Suppressor macrophage treated with lipopolysaccharide for 4 hours (primary cell): ENCODE data around the gene C17orf50.

Source experiments
- DNase-seq: peaks from one replicate; pipeline ENCODE4 v3.0.0-alpha.2; 2020

Gene C17orf50

GRCh38 chr17:35791681-35792350 lies 31.1 kb downstream of the C17orf50 start:
- no peak for DNase-seq

- DNase-seq: no peak
These were observed 32.6 kb downstream of the C17orf50 start for GRCh38 chr17:35793257-35793656.

GRCh38 chr17:35795007-35795870 lies 34.6 kb downstream of the C17orf50 start, which contains the start of gene MMP28:
Gene MMP28 (minus strand): TSS chr17:35795641. CDS start chr17:35795377, 264 bp downstream.
- DNase-seq: peak; percentile 27

DNA sequence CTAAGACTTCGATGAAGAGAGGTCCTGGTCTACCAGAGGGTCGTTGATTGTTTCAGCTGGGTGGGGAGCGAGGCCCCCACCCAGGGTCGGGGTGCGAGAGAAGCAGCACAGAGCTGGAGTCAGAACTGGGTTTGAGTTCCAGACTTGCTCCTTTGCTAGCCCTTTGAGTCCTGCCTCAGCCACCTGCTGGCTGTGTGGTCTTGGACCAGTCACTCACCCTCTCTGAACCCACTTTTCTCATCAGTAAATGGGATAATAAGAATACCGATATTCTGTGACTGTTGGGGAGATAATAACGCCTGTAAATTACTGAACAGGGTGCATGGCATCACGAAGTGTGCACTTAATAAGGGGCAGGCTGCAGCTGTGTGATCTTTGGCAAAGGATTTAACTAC lies 35.2 kb downstream of the C17orf50 start:
- no peak for DNase-seq

DNA sequence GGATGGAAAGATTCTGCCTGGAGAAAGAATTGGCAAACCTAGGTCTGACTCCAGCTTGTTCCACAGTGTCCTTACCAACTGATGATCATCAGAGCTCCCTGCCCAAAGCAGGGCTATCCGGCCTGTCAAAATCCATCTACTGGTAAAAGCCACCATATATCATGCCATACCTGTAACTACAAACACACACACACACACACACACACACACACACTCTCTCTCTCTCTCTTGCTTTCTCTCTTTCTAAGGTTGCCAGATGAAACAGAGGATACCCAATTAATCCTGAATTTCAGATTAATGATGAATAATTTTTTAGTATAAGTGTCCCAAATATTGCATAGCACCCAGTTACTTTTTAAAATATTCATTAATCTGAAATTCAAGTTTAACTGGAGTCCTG lies 36.3 kb downstream of the C17orf50 start:
- DNase-seq: no peak

DNA sequence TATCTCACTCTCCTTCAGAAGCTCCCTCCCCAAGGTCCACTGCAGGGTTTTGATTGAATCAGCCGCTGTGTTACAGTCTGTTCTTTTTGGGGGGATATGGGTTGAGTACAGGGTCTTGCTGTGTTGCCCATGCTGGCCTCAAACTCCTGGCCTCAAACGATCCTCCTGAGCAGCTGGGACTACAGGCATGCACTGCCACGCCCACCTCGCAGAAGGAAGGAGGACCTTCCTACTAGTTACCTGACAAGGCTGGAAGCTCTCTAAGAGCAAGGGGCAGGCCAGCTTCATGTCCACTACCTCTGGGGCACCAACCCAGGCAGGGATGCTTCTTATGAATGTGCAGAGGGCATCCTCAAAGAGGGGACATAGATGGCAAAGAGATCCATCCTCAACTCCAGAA lies 36.7 kb downstream of the C17orf50 start:
- no peak for DNase-seq

DNA sequence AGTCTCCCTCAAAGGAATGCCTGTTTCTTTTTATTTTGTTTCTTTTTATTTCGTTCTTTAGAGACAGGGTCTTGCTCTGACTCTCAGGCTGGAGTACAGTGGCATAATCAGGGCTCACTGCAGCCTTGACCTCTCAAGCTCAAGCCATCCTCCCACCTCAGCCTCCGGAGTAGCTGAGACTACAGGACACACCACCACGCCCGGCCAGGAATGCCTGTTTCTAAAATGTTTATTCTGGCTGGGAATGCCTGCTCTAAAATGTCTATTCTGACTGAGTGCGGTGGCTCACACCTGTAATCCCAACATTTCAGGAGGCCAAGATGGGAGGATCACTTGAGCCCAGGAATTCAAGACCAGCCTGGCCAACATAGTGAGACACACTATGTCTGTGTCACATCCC lies 37.2 kb downstream of the C17orf50 start:
- no peak for DNase-seq

GRCh38 chr17:35799942-35800341 lies 39.3 kb downstream of the C17orf50 start:
- DNase-seq: no peak

GRCh38 chr17:35801583-35802224 lies 41.0 kb downstream of the C17orf50 start:
- no peak for DNase-seq

GRCh38 chr17:35804658-35805192 lies 44.0 kb downstream of the C17orf50 start:
- peak; percentile 88 for DNase-seq

GRCh38 chr17:35807371-35808144 lies 46.9 kb downstream of the C17orf50 start:
- DNase-seq: no peak

DNA sequence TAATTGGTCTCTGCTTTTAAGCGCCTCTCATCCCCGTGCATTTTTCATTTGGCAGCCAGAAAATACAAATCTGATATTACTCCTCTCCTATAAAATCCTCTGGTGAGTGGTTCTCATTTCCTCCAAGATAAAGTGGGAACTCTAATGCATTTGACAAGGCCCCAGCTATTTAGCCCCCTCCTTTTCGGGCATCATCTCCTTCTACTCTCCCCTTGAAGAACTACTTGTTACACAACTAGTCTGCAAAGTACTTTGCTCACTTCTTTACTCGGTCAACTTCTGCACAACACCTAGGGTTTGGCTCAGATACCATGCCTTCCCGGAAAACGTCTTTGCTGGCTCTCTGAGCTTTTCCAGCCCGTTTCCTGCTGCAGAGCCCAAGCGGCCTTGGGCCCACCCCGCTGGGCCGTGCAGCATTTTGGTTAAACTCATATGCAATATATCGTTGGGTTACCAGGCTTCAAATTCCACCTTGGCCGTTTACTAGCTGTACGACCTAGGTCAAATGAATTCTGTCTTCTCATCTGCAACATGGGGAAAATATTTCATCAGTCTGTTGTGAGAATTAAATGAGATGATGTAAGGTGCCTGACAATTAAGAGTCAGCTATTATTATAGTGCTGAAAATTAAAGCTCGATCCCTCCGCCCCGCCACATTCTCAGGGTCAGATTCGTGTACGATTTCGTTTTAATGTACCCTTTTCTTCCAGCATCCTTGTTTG lies 47.7 kb downstream of the C17orf50 start:
- no peak for DNase-seq

DNA sequence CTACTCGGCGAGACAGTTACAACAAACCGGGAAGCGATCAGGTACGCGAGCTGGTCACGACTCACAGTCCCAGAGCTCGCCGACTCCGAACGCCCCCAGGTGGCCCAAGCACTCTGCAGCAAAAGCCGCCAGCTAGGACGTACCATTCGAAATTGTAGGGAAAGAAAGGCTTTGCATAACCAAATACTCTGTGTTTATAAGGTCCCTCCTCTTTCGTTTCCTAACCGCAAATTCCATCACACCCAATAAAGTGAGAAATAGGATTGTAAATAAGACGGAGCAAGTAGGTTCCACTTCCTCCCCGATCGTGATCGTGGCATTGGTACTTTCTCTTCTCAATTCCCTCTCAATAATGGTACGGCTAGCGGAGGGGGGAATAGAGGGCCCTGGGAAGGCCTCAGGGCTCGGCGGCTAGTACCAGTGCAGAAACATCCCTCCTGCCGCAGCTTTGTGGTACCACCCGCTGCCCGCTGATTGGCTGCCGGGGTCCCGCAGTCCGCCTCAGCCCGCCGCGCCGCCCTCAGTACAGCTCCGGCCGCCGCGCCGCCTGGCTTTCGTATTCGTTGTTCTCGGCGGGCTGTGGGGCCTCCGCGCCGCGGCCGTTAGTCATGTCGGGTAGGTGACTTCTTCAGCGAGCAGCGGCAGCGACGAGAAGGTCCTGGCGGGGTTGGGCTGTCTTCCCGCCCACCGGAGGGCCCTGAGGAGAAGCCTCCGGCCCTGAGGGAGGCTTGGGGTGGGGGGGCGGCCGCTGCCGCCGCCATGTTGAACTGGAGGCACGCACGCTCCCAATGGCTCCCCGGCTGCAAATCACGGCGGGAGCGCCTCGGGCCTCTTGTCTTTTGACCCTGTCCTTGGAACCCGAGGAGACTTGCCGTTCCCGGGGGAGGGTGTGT lies 48.5 kb downstream of the C17orf50 start, which contains the start of gene TAF15:
TAF15 (plus strand) TSS at position 523 of the 893 bp plus-strand sequence; CDS start at position 609, 86 bp downstream.
- DNase-seq: peak; percentile 99

DNA sequence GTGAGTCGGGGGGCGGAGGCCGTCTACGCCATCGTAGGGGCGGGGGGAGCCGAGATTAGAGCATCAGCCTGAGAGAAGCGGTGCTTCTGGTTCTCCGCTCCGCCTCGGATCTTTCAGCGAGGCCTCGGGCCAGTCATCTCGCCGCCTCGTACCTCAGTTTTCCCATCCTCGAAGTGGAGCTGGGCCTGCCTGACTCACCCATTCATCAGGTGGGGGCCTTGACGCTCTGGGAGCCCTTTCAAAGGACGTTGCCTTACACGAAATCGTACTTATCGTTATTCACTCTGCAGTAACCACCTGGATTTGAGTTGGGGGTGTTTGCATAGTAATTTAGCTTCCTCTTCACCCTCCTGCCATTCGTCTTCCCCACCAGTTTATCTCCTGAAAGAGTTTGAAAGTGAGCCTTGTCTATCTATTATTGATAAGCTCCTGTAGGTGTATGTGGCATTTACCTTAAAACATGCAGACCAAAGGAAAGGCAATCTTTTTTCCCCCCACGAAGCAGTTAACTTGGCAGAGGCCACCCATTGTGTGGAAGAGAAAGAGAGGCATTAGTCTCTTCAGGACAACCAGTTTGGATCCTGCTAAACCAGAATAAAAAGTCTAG lies 49.3 kb downstream of the C17orf50 start:
- DNase-seq: no peak

- no peak for DNase-seq
These were observed 51.1 kb downstream of the C17orf50 start for GRCh38 chr17:35811759-35812158.

- no peak for DNase-seq
These were observed 51.8 kb downstream of the C17orf50 start for GRCh38 chr17:35812456-35812855.
